Measurements from ENCODE around the gene ADAR.
A peak's percentile ranks its signal among the peaks of the same experiment; 100 is the strongest.

The ADAR gene

DNA sequence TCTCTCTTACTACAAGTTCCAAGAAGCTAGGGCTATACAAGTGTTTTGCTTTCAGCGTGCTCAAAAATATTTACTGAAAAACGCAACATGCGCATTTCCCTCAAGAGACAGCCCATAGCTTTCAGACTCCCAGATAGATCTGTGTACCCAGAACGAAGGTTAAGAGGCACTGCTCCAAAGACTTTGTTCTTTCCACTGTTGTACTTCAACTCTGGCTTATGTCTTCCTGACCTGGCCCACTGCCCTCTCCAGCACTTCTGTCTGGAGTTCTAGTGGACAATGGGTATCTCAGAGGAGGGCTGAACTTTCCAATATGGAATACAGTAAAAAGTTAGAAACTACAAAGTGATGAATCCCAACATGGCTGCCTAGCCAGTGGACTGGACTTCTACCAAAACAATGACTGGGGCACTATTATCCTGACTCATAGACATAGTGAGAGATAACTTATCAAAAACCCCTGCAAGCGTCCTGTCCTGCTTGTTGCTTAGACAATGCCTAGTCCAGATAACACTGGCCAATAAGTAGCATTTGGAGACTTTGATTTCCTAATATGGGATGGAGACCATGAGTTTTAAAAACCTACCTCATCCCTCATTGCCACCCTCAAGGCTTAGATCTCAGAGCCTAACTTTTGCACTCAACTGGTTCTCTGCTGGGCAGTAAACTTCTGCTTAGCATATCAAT, 8.8 kb upstream of the ADAR start:
- no peak for DNase-seq

DNA sequence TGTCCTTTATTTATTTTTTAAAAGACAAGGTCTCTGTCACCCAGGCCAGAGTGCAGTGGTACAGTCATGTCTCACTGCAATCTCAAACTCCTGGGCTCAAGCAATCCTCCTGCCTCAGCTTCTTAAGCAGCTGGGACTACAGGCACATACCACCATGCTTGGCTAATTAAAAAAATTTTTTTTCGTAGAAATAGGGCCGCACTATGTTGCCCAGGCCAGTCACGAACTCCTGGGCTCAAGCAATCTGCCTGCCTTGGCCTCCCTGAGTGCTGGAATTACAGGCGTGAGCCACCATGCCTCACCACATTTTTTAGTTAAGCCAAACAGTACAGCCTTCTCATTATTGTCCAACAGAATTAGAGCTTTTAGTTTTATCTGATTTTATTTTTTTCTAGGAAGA, 7.4 kb upstream of the ADAR start:
- DNase-seq = no peak

GRCh38 chr1:154614901-154615300, 6.9 kb upstream of the ADAR start:
- DNase-seq = no peak

- no peak for DNase-seq
Observed at GRCh38 chr1:154614247-154614646, 6.3 kb upstream of the ADAR start.

DNA sequence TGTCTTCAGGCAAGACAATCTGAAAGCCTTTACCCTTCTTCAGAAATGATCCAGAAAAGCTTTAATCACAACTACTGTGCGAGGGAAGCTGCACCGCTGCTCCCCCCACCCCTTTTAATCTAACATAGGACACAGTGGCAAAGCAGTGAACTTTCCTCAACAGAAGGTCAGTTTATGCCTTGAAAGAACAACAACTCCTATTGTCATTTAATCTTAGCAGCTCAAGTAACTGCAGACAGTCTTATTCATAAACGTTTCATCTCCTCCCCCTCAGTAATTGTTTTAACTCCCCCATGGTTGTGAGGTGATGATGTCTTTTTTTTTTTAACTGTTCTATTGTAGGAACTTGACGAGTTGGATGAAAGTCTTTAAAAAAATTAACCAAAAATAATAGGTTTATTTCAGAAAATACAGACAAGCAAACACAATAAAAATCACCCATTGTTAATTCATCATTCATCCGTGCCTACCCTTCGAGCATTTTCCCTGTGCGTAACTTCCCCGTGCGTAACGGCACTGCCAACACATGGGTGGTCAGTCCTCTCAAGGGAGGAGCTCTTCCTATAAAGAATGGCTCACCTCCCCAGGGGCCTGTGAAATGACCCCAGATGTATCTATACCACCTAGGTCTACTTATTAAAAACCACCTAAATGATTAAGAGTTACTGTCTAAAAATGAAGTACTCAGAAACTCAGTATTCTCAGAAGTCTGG, 3.3 kb upstream of the ADAR start:
- DNase-seq = no peak

GRCh38 chr1:154609398-154610380, 1.7 kb upstream of the ADAR start:
- no peak for DNase-seq

DNA sequence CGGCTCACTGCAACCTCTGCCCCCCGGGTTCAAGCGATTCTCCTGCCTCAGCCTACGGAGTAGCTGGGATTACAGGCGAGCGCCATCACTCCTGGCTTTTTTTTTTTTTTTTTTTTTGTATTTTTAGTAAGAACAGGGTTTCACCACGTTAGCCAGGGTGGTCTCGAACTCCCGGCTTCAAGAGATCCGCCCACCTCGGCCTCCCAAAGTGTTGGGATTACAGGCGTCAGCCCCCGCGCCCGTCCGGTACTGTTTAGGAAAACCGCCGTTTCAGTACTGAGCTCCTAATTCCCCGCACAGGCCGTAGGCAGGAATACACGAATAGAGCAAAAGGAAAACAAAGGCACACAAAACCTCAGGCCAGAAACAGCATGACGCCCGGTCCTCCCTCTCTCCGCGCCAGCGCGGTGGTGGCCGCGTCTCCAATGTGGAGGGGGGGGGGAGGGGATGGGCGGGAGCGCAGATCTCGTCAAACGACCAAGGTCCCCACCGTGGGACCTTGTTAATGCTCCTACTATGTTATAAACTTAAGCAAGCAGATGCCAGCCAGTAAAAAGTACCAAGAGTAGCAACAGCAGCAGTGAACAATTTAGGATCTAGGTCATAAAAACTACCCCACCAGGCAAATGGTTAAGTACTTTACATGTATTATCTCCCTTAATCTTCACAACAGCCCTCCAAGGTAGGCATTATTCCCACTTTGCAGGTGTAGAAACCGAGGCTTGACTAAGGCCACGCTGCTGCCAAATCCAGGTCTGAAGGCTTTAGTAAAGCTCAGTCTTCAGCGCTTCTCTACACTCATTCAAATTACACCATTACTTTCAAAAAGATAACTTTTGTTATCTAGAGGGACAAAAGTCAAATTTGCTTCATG, 648 bp upstream of the ADAR start:
- peak in 1 of 2 experiments; percentile 45 for DNase-seq

- no peak for DNase-seq
Observed at GRCh38 chr1:154607106-154607608, 829 bp downstream of the ADAR start.

- DNase-seq = no peak
Observed at GRCh38 chr1:154605534-154605933, 2.5 kb downstream of the ADAR start.

DNA sequence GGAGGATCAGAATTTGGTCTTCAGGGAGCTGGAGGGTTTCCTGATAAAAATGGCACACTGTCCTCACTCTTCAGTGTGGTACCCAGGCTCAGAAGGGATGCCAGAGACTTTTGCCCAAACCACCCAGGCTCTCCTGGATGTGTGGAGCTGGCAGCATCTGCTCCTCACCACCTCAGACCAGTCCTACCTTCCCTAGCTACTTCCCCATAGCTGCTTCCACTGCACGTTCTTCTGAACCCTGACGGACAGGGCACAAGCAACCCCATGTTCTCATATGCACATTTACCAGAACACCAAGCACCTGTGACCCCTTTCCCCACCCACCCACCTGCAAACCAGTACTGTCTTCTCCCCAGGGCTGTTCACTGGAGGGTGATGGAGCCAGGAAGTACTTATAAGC, 4.7 kb downstream of the ADAR start:
- no peak for DNase-seq

DNA sequence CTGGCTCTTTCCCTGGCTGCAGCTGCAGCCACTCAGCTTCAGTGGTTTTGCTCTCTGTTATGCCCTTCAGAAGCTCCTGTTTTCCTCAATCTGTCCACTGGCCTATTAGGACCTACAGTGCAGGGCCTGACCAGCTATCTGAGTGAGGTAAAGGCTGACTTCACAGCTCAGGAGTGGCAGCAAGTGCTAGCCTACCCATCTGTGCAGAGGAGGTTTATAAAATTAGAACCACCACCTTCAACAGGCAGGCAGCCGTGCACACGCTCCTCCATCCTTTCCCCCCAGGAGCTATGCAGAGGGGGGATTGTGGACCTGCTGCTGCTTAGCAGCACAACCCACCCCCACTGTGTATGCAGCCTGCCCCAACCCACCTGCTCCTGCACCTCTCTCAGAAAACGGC, 8.3 kb downstream of the ADAR start:
- DNase-seq = peak; percentile 77 to 96

- no peak for DNase-seq
Observed at GRCh38 chr1:154598871-154599635, 8.9 kb downstream of the ADAR start.

DNA sequence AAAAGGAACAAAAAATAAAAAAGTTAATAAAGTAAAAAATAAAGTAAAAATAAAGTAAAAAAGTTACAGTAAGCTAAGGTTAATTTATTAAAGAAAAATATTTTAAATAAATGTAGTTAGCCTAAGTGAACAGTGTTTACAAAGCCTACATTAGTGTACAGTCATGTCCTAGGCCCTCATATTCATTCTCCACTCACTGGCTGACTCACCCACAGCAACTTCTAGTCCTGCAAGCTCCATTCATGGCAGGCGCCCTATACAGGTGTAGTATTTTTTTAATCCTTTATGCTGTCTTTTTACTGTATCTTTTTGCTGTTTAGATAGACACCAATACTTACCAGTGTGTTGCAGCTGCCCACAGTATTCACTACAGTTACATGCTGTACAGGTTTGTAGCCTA, 12.4 kb downstream of the ADAR start:
- DNase-seq = no peak

- DNase-seq = no peak
Observed at GRCh38 chr1:154594811-154595210, 13.2 kb downstream of the ADAR start.

DNA sequence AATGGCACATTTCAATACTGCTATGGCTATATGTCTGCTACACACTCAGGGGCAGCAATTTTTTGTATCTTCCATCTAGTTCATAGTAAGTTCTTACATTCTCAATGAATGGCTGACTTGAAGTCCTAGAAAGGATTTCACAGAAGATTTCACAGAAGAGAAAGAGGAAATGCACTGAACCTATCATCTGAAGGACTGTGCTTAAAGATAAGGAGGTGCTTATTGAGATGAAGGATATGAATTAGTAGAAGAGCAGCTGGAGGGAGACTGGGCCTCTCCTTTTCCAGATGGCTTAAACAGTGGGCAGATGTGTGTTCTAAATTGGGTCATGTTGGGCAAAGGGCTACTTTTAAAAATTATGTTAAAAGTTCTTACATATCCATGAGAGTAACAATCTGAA, 14.6 kb downstream of the ADAR start:
- DNase-seq = peak; percentile 52 to 77

GRCh38 chr1:154591206-154591605, 16.8 kb downstream of the ADAR start:
- DNase-seq = no peak

DNA sequence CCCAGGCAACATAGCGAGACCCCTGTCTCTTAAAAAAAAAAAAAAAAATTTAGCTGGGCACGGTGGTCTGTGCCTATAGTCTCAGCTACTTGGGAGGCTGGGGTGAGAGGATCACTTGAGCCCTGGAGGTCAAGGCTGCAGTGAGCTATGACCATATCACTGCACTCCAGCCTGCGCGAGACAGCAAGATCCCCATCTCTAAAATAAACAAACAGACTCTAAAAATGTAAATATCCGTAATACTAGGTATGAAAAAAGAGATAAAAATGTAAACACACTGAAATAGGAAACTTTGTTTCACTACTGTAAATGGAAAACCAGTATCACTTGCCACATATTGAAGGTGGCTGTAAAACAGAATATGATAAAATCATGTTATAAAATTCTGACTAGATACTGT, 17.2 kb downstream of the ADAR start:
- no peak for DNase-seq

GRCh38 chr1:154589780-154590179, 18.2 kb downstream of the ADAR start:
- no peak for DNase-seq

- DNase-seq = no peak
Observed at GRCh38 chr1:154586641-154587040, 21.3 kb downstream of the ADAR start.

GRCh38 chr1:154586231-154586630, 21.8 kb downstream of the ADAR start:
- no peak for DNase-seq

GRCh38 chr1:154584267-154584994, 23.6 kb downstream of the ADAR start:
- no peak for DNase-seq

All from NCI-H524 (cell line).